Left cardiac atrium (tissue), 4 donors: ENCODE measurements around the gene LMCD1. TPM values are rescaled to one million over a fixed set of nuclear protein-coding genes. Genes with fewer than 3 reads are reported as not detected.
"Not testable (repeated sequence)": the region's sequence is repeated elsewhere in the genome, so short reads cannot be mapped to it uniquely, and the experiment has no call there.

Experiments used
- ATAC-seq, 2 donors: fragments of 200-7000 bp; cut with Tn5 transposase; one replicate each; pipeline ENCODE4 v1.9.1; 2020; ENCODE audit warnings: mild to moderate bottlenecking in 2 of 2, moderate library complexity in 2 of 2
- DNase-seq: peaks from one replicate; pipeline ENCODE4 v3.0.0-alpha.2; 2020
- intact Hi-C, 2 donors: fragments of 100-400 bp; cut with DNase I; formaldehyde crosslinking; loops; one replicate each; pipeline versions ENCODE4 v1.14.1 to v1.15.1; 2022 to 2023
- total RNA-seq, 2 donors: library from RNA; stranded (reverse); fragmentation: NEBNext Ultra II Directional; extraction: Animal tissue kit (Norgen Biotek cat#: 25700); gene quantifications; one replicate each; pipeline ENCODE4 v1.2.1, GENCODE V29; 2021
- donor health status: DM: no; HTN: yes; CAD: no.
- donor health status: DM: no; HTN: yes; CAD: no; lungs with severe emphysema.
- donor health status: DM: yes; HTN: yes; CAD: no.
- donor health status: Dilated cardiomyopathy.

LMCD1 gene
- total RNA-seq, 2 donors from 2014 or later: 52.9 to 63.7 TPM

- no peak for DNase-seq
- intact Hi-C loops: no loop called here
- peak; percentile 26 to 56 for ATAC-seq
Observed at GRCh38 chr3:8574670-8575322, 73.2 kb downstream of the LMCD1 start.

DNA sequence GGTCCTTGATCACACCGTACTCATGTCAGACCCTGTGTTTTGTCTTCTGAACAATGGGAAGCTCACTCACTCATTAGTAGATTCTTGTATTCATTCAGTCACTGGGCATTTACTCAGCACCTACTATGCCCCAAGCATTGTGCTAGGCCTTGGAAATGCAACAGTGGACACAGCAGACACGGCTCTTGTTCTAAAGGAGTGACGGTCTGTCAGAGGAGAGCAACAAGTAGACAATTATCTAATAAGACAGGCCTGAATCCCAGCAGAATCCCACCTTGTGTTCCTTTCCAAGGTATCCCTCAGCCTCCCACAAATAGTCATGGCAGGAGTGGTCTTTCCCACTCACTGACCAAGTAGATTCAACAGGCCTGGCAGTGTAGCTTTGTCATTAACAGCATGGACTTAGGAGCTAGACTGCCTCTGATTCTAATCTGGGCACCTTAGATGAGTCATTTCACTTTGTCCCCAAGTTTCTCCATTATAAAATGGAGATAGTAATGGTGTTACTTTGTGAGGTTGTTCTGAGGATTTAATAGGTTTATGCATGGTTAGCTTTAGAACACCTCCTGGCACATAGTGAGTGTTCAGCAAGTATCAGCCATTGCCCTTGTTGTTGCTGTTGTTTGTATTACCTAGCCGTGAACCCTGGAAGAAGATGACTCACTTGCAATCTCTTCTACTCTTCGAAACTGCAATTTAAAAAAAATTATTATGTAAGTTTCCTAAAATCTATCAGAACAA, 73.9 kb downstream of the LMCD1 start:
- intact Hi-C loops: no loop called here
- no peak for DNase-seq
- ATAC-seq: no peak

GRCh38 chr3:8576436-8576835, 74.8 kb downstream of the LMCD1 start:
- intact Hi-C loops: no loop called here

DNA sequence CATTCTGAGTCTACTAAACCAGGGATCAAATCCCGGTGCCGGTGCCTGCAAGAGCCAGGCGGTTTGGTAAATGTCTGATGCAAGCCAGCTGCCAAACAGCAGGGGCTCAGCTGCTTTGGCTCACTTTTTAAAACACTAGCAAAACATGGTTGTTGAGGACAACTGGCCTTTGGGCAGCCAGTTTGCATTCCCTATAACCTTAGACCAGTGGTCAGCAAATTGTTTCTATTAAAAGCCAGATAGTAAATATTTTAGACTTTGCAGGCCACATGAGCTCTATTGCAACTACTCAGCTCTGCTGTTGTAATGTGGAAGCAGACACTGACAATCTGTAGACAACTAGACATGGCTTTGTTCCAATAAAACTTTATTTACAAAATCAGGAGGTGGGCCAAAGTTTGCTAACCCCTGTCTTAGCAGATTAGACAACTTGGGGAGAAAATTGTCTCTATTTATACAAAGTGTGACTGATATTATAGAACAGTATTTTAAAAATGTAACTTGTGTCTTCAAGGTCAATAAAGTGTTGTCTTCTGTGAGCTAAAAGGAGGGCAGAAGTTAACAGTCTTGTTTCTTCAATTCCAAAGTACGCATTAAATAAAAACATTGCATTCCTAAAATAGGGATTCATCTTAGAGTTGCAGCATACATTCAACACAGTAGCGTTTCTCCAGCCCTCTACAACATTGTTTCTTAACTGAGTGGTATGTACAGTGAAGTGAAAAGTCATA, 75.4 kb downstream of the LMCD1 start:
- intact Hi-C loops: no loop called here
- ATAC-seq (no peak), DNase-seq (no peak)

More at GRCh38 chr3:8576436-8576835, 74.8 kb downstream of the LMCD1 start:
- no peak for ATAC-seq
- no peak for DNase-seq

GRCh38 chr3:8578282-8578681, 76.7 kb downstream of the LMCD1 start:
- intact Hi-C loops: no loop called here
- no peak for ATAC-seq
- DNase-seq: no peak

GRCh38 chr3:8579096-8579495, 77.5 kb downstream of the LMCD1 start:
- intact Hi-C loops: no loop called here
- DNase-seq (no peak), ATAC-seq (peak in 1 of 2 donors; percentile 50)

- DNase-seq (no peak), ATAC-seq (peak in 1 of 2 donors; percentile 7)
- intact Hi-C loops: no loop called here
Observed at GRCh38 chr3:8579943-8580342, 78.3 kb downstream of the LMCD1 start.

- DNase-seq, intact Hi-C loops: not testable (repeated sequence)
- ATAC-seq: peak in 1 of 2 donors; percentile 53
Observed at GRCh38 chr3:8580434-8580833, 78.8 kb downstream of the LMCD1 start.

DNA sequence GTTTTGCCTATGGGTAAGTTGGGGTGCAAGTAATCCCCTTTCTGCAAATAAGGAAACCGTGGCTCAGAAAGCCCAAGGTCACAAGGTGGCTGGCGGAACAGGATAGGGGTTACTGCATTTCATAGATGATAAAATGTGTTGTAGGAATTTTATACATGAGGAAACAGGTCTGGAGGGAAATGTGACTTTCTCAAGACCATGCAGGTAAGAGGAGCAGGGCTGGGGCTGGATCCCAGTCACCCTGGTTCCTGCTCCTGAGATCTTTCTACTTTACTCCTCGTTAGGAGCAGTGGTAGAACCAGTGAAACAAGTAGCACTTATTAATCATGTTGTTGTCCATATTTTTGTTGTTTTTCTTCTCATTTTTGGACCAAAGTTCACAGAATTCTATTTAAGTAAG, 79.8 kb downstream of the LMCD1 start:
- ATAC-seq: no peak
- intact Hi-C loops: no loop called here
- no peak for DNase-seq

GRCh38 chr3:8581806-8582445, 80.3 kb downstream of the LMCD1 start:
- no peak for ATAC-seq
- intact Hi-C loops: no loop called here
- no peak for DNase-seq

- DNase-seq: no peak
- no peak for ATAC-seq
- intact Hi-C loops: no loop called here
Observed at GRCh38 chr3:8584661-8585060, 83.0 kb downstream of the LMCD1 start.

- intact Hi-C loops: loop anchor here in 1 of 2 donors (10.0 kb wide), 1 partner anchor 85 kb away; the partner anchor contains the start of gene LMCD1
- ATAC-seq (peak in 1 of 2 donors; percentile 24), DNase-seq (no peak)
Observed at GRCh38 chr3:8589880-8590556, 88.4 kb downstream of the LMCD1 start.

- ATAC-seq (peak; percentile 23 to 67), DNase-seq (no peak)
- intact Hi-C loops: loop anchor here in 1 of 2 donors (10.0 kb wide), 1 partner anchor 88 kb away; the partner anchor contains the start of gene LMCD1
Observed at GRCh38 chr3:8593021-8593827, 91.6 kb downstream of the LMCD1 start.

DNA sequence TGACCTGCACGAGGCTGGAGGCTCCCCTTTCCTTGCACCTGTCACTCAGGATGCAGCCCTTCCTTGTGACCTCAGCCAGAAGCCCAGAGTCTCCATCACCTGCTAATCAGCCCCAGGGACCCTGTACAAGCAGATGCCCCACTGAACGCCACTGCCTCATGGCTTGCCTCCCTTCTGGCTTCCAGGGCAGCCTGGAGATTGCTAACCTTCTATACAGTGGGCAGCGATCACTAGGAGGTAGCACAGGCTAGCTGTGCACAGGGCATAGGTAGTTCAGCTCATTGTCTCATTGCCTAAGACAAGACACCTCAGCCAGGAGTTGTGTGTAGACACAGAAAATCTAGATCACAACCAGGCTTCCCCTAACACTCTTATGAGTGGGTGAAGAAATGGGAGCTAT, 93.6 kb downstream of the LMCD1 start:
- DNase-seq (no peak), ATAC-seq (no peak)
- intact Hi-C loops: loop anchor here in 1 of 2 donors (10.0 kb wide), 1 partner anchor 90 kb away; the partner anchor contains the start of gene LMCD1

DNA sequence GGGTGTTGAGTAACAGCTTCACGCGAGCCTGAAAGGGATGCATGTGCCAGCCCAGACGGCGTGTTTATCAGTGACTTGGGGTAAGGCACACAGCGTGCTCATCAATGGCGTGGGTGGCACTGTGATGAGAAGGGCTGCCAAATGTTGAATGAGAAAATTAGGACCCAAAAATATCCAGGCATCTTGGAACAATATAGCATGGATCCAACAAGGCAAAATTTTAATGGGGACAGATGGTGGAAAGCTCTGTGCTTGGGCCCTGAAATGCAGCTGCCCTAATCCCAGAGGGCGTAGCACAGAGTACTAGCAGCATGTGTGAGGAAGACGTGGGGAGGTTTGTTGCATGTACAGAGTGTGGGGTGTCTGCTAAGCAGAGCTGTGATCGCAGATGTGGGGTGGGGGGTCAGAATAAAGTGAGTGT, 94.1 kb downstream of the LMCD1 start:
- intact Hi-C loops: loop anchor here in 1 of 2 donors (10.0 kb wide), 1 partner anchor 91 kb away; the partner anchor contains the start of gene LMCD1
- DNase-seq (peak; percentile 38), ATAC-seq (peak; percentile 19 to 37)

DNA sequence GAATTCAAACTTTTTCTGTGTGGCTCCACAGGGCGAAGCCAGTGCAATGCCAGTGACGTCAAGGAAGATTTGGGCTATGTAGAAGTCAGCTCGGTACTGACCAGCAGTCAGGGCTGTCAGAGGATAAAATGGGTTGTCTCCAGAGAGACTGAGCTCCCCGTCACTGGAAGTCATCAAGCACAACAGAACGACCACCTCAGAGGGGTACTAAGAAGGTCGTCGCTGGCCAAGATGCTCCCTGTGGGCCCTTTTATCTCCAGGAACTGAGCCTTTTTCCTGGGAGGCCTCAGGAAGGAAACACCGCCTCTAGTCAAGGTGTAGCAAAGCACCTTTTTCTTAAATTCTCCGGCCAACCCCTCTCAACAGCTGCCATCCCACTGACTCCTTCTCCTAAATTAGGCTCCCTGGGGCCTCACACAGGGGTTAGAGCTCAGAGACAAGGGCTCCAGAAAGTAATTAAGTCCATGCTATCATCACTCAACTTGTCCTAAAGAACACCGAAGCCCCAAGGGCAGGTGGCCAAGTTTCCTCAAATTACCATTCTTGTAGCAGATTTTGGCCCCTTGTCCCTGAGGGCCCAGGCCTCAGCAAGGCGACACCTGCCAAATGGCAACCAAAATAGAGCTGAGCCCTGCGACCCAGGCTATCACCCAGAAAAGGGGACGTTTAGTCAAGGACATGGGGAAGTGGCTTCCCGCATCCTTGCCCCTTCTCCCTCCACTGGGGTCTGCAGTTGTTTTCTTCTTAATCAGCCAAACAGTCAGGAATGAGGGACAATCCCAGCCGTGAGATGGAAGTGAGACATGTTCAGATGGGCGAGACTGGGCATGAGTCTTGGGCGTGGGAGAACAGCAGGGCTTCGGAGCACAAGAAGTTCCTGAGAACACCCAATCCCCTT, 94.9 kb downstream of the LMCD1 start:
- DNase-seq (no peak), ATAC-seq (no peak)
- intact Hi-C loops: loop anchor here in 1 of 2 donors (10.0 kb wide), 1 partner anchor 92 kb away; the partner anchor contains the start of gene LMCD1
